ENCODE data around the gene KDM2B. TPM values are rescaled to one million over a fixed set of nuclear protein-coding genes. Genes with fewer than 3 reads are reported as not detected.
A peak's percentile ranks its signal among the peaks of the same experiment; 100 is the strongest.
"Not testable (repeated sequence)": the region's sequence is repeated elsewhere in the genome, so short reads cannot be mapped to it uniquely, and the experiment has no call there.

Gene KDM2B
- total RNA-seq, 1 donor from 2014 or later, result 79.2 TPM

DNA sequence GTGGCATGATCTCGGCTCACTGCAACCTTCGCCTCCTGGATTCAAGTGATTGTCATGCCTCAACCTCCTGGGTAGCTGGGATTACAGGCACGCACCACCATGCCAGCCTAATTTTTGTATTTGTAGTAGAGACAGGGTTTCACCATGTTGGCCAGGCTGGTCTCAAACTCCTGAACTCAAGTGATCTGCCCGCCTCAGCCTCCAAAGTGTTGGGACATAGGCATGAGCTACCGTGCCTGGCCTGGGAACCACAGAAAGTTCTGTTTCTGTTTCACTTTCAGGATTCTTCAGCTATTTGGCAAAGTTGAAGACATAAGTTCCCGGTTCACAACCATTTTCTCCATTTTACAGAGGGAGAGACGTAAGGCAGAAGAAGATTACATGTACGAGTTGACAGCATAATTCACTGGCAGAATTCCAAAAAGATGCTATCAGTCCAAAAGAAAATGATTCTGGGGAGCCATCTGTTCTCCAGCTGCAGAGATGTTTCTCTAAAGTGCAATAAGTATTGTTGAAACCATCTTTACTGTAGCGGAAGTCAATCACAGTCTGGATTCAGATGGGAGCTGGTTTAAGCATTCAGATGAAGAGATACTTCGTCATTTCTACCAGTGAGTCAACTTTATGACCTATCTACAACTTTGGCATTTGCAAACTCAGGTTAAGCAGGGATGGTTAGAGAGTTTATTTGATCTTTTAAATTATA is 189.1 kb downstream of the KDM2B start:
- Mint-ChIP-seq H3K27me3 (ENCODE audit: low read depth) (no peaks in the 10 kb centered on the region), H3K27ac (ENCODE audit: unreplicated experiment) (no peak overlapping the region), H3K4me3 (no peak overlapping the region), H3K4me1 (no peaks in the 10 kb centered on the region), H3K9me3 (no peaks in the 10 kb centered on the region), H3K36me3 (ENCODE audit: low read depth) (no peaks in the 10 kb centered on the region)
- DNase-seq (ENCODE audit: low read depth, low spot score), result no peak
- TF ChIP-seq, protein P1, sequence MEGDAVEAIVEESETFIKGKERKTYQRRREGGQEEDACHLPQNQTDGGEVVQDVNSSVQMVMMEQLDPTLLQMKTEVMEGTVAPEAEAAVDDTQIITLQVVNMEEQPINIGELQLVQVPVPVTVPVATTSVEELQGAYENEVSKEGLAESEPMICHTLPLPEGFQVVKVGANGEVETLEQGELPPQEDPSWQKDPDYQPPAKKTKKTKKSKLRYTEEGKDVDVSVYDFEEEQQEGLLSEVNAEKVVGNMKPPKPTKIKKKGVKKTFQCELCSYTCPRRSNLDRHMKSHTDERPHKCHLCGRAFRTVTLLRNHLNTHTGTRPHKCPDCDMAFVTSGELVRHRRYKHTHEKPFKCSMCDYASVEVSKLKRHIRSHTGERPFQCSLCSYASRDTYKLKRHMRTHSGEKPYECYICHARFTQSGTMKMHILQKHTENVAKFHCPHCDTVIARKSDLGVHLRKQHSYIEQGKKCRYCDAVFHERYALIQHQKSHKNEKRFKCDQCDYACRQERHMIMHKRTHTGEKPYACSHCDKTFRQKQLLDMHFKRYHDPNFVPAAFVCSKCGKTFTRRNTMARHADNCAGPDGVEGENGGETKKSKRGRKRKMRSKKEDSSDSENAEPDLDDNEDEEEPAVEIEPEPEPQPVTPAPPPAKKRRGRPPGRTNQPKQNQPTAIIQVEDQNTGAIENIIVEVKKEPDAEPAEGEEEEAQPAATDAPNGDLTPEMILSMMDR (conservative IDR thresholded peaks at IDR 0.05), result no peak

DNA sequence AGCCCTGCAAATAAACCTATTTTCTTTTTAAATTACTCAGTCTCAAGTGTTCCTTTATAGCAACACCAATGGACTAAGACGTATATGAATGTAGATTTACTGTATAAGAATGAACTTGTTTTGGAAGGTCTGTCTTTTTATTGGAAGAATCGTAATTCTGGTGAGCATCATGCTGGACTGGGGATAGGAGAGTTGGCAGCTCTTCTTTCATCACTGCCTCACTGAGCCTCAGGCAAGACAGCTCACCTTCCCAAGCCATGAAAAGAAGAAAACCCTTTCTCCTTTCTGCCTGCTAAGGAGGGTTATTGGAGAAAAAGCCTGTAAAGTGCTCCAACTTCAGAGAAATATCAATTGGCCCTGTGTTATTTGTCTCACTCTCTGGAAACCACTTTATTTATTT is 190.0 kb downstream of the KDM2B start:
- TF ChIP-seq, protein P1 (conservative IDR thresholded peaks at IDR 0.05), result no peak
- Mint-ChIP-seq H3K27ac (ENCODE audit: unreplicated experiment) (no peak overlapping the region), H3K27me3 (ENCODE audit: low read depth) (no peaks in the 10 kb centered on the region), H3K36me3 (ENCODE audit: low read depth) (no peaks in the 10 kb centered on the region), H3K4me1 (no peaks in the 10 kb centered on the region), H3K4me3 (no peak overlapping the region), H3K9me3 (no peaks in the 10 kb centered on the region)
- no peak for DNase-seq (ENCODE audit: low read depth, low spot score)

GRCh38 chr12:121388421-121388981 is 192.3 kb downstream of the KDM2B start:
- H3K27me3 Mint-ChIP-seq (ENCODE audit: low read depth), result no peaks in the 10 kb centered on the region
- no peak for DNase-seq (ENCODE audit: low read depth, low spot score)
- H3K9me3 Mint-ChIP-seq, result no peaks in the 10 kb centered on the region
- no peak overlapping the region for H3K27ac Mint-ChIP-seq (ENCODE audit: unreplicated experiment)
- H3K4me3 Mint-ChIP-seq, result no peak overlapping the region
- no peaks in the 10 kb centered on the region for H3K36me3 Mint-ChIP-seq (ENCODE audit: low read depth)
- TF ChIP-seq, protein P1 (conservative IDR thresholded peaks at IDR 0.05), result no peak
- H3K4me1 Mint-ChIP-seq, result no peaks in the 10 kb centered on the region

GRCh38 chr12:121384891-121385290 is 195.9 kb downstream of the KDM2B start:
- not testable (repeated sequence) for DNase-seq (ENCODE audit: low read depth, low spot score); H3K9me3 Mint-ChIP-seq; H3K36me3 Mint-ChIP-seq (ENCODE audit: low read depth); H3K27ac Mint-ChIP-seq (ENCODE audit: unreplicated experiment); H3K27me3 Mint-ChIP-seq (ENCODE audit: low read depth); H3K4me1 Mint-ChIP-seq; H3K4me3 Mint-ChIP-seq

DNA sequence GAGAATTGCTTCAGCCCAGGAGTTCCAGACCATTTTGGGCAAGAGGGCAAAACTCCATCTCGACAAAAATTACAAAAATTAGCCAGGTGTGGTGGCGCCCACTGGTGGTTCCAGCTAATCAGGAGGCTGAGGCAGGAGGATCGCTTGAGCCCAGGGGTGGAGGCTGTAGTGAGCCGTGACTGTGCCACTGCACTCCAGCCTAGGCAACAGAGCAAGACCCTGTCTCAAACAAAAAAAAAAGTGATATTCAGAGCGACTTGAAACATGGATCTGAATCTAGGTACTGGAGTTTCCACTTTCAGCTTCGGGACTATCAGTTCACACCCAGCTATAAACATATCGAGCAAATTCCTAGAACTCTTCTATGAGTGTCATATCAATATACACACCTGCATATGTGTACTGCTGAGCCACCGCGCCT is 197.2 kb downstream of the KDM2B start:
- H3K4me3 Mint-ChIP-seq, result no peak overlapping the region
- H3K4me1 Mint-ChIP-seq, result no peaks in the 10 kb centered on the region
- no peaks in the 10 kb centered on the region for H3K27me3 Mint-ChIP-seq (ENCODE audit: low read depth)
- TF ChIP-seq, protein P1 (conservative IDR thresholded peaks at IDR 0.05), result peak; percentile 27
- no peak for DNase-seq (ENCODE audit: low read depth, low spot score)
- H3K27ac Mint-ChIP-seq (ENCODE audit: unreplicated experiment), result no peak overlapping the region
- H3K9me3 Mint-ChIP-seq, result no peaks in the 10 kb centered on the region
- no peaks in the 10 kb centered on the region for H3K36me3 Mint-ChIP-seq (ENCODE audit: low read depth)

- H3K9me3 Mint-ChIP-seq, result peaks cover under 1% of the 10 kb centered on the region
- H3K36me3 Mint-ChIP-seq (ENCODE audit: low read depth), result no peaks in the 10 kb centered on the region
- H3K27ac Mint-ChIP-seq (ENCODE audit: unreplicated experiment), result no peak overlapping the region
- TF ChIP-seq, protein P1 (conservative IDR thresholded peaks at IDR 0.05), result no peak
- H3K4me3 Mint-ChIP-seq, result no peak overlapping the region
- no peaks in the 10 kb centered on the region for H3K4me1 Mint-ChIP-seq
- H3K27me3 Mint-ChIP-seq (ENCODE audit: low read depth), result no peaks in the 10 kb centered on the region
- no peak for DNase-seq (ENCODE audit: low read depth, low spot score)
These were observed 200.9 kb downstream of the KDM2B start for GRCh38 chr12:121379945-121380344.

All from neural crest cell (in vitro differentiated cells).